ENCODE data around the gene MXRA8. TPM values are rescaled to one million over a fixed set of nuclear protein-coding genes. Genes with fewer than 3 reads are reported as not detected.

MXRA8 gene
- total and polyA plus RNA-seq, 2 donors (not counting 3 experiments of a cell fraction or from before 2014, with no cell fraction given) = 0.82 to 1.9 TPM

- ChIA-PET POLR2A (interaction anchor here (1.1 to 1.3 kb wide), 2 partner anchors 9 to 11 kb away, joined by 3 read pairs; partner anchors contain the start of gene AURKAIP1), CTCF (no interaction called here)
- Histone ChIP-seq H2AFZ (ENCODE audit: low read depth, low read length) (no peak overlapping the region), H3K9me1 (replicated peaks; ENCODE audit: control insufficient read depth, extremely low read depth, insufficient read depth, low read length) (no peaks in the 10 kb centered on the region), H3K4me1 (ENCODE audit: control insufficient read depth, extremely low read depth, insufficient read depth, low read length) (no peaks in the 10 kb centered on the region), H3K27me3 (ENCODE audit: control insufficient read depth in 2 of 2, insufficient read depth in 2 of 2, low read length in 2 of 2) (no peaks in the 10 kb centered on the region), H3K27ac (ENCODE audit: insufficient read depth, low read depth, low read length) (no peak overlapping the region), H3K9ac (replicated peaks; ENCODE audit: extremely low read depth, insufficient read depth, low read length) (no peak overlapping the region), H4K20me1 (replicated peaks; ENCODE audit: control insufficient read depth, extremely low read depth, insufficient read depth, low read length) (no peaks in the 10 kb centered on the region), H3K36me3 (ENCODE audit: control insufficient read depth in 2 of 2, extremely low read depth in 1 of 2, insufficient read depth in 2 of 2, low read length in 2 of 2) (no peaks in the 10 kb centered on the region), H3K79me2 (ENCODE audit: control insufficient read depth, insufficient read depth, low read length) (no peaks in the 10 kb centered on the region), H3K4me2 (ENCODE audit: insufficient read depth, low read length) (no peak overlapping the region), H3K9me3 (replicated peaks; ENCODE audit: control insufficient read depth, insufficient read depth, low read length) (peaks cover 3% of the 10 kb centered on the region), H3K4me3 (replicated peaks in 1 of 3; ENCODE audit: insufficient read depth in 1 of 3, low read depth in 1 of 3, low read length in 3 of 3) (no peak overlapping the region)
- FAIRE-seq = no peak
- intact Hi-C loops (cut with micrococcal nuclease) = no loop called here
- no peak for DNase-seq (ENCODE audit: low read depth, low spot score)
- TF ChIP-seq EZH2 (IDR thresholded peaks at IDR 0.05; ENCODE audit: borderline replicate concordance, low read depth, low read length, severe bottlenecking) = no peak
- TF ChIP-seq, protein P1, sequence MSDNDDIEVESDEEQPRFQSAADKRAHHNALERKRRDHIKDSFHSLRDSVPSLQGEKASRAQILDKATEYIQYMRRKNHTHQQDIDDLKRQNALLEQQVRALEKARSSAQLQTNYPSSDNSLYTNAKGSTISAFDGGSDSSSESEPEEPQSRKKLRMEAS (IDR thresholded peaks at IDR 0.05; ENCODE audit: insufficient read depth, insufficient read length) = no peak
- TF ChIP-seq, protein P2, sequence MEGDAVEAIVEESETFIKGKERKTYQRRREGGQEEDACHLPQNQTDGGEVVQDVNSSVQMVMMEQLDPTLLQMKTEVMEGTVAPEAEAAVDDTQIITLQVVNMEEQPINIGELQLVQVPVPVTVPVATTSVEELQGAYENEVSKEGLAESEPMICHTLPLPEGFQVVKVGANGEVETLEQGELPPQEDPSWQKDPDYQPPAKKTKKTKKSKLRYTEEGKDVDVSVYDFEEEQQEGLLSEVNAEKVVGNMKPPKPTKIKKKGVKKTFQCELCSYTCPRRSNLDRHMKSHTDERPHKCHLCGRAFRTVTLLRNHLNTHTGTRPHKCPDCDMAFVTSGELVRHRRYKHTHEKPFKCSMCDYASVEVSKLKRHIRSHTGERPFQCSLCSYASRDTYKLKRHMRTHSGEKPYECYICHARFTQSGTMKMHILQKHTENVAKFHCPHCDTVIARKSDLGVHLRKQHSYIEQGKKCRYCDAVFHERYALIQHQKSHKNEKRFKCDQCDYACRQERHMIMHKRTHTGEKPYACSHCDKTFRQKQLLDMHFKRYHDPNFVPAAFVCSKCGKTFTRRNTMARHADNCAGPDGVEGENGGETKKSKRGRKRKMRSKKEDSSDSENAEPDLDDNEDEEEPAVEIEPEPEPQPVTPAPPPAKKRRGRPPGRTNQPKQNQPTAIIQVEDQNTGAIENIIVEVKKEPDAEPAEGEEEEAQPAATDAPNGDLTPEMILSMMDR (IDR thresholded peaks at IDR 0.05; ENCODE audit: extremely low read depth in 1 of 2, insufficient read depth in 1 of 2, low read depth in 1 of 2, low read length in 2 of 2) = no peak
- TF ChIP-seq FOS (IDR thresholded peaks at IDR 0.05; ENCODE audit: borderline replicate concordance, insufficient read depth, low read length) = no peak
- no peak for TF ChIP-seq POLR2A (IDR thresholded peaks at IDR 0.05; ENCODE audit: low read depth, low read length)
- no peak for TF ChIP-seq JUN (IDR thresholded peaks at IDR 0.05; ENCODE audit: borderline replicate concordance, insufficient read depth, insufficient read length, low read depth)
- TF ChIP-seq MYC (IDR thresholded peaks at IDR 0.05; ENCODE audit: low read depth, low read length) = no peak
- TF ChIP-seq GATA2 (IDR thresholded peaks at IDR 0.05; ENCODE audit: insufficient read depth, insufficient read length, low read depth, low read length) = no peak
- no peak for TF ChIP-seq POLR2AphosphoS5 (IDR thresholded peaks at IDR 0.05; ENCODE audit: insufficient read depth, low read depth, low read length)
- dilution Hi-C loops (cut with MboI; ENCODE audit: extremely low pct_ligation_motif_present, low sequenced_read_pairs) = no loop called here
- no TSS peak for BruUV-seq (replicated peaks)
Observed at GRCh38 chr1:1365875-1366698, 7.7 kb upstream of the MXRA8 start.

Data from endothelial cell of umbilical vein (primary cell).